Right atrium auricular region (tissue), 2 donors: ENCODE results near the gene TRAM1L1. TPM values are rescaled to one million over a fixed set of nuclear protein-coding genes. Genes with fewer than 3 reads are reported as not detected.

Experiments
- DNase-seq: peaks from one replicate; pipeline ENCODE4 v3.0.0-alpha.2; 2019; ENCODE audit warnings: low spot score
- H3K27ac ChIP-seq, 2 donors: fragments of 200-600 bp; sonication (generic); 1 replicate in 1 of 2; 2 replicates in 1 of 2; pipeline ENCODE4 v1.5.1; 2016 to 2019
- H3K27me3 ChIP-seq, 2 donors: fragments of 200-600 bp; sonication (generic); one replicate each; pipeline versions ENCODE4 v1.5.1 to v1.6.0; 2017 to 2019
- H3K36me3 ChIP-seq: fragments of 200-600 bp; sonication (generic); one replicate; pipeline ENCODE4 v1.5.1; 2016
- H3K4me1 ChIP-seq, 2 donors: fragments of 200-600 bp; sonication (generic); one replicate each; pipeline versions ENCODE4 v1.5.1 to v1.6.0; 2017 to 2019
- H3K4me3 ChIP-seq, 2 donors: fragments of 200-600 bp; sonication (generic); 1 replicate in 1 of 2; 2 replicates in 1 of 2; pipeline ENCODE4 v1.5.1; 2017 to 2019; ENCODE audit warnings: mild to moderate bottlenecking in 1 of 2, moderate library complexity in 1 of 2
- H3K9me3 ChIP-seq, 2 donors: fragments of 200-600 bp; sonication (generic); one replicate each; pipeline ENCODE4 v1.5.1; 2019
- total RNA-seq, 2 donors: library from RNA; depleted of rRNA; stranded (reverse); fragments of >200 nt; gene quantifications; one replicate each; pipeline ENCODE4 v1.1.0, GENCODE V29; 2016
- TF ChIP-seq, protein P1 (sequence below), 2 donors: fragments of 200-600 bp; sonication (generic); IDR thresholded peaks; one replicate each; pipeline ENCODE4 v1.5.1; 2019; ENCODE audit warnings: antibody characterized with exemption in 2 of 2

TRAM1L1 gene
- total RNA-seq, result under 1 TPM; 0.41 to 0.90 TPM

DNA sequence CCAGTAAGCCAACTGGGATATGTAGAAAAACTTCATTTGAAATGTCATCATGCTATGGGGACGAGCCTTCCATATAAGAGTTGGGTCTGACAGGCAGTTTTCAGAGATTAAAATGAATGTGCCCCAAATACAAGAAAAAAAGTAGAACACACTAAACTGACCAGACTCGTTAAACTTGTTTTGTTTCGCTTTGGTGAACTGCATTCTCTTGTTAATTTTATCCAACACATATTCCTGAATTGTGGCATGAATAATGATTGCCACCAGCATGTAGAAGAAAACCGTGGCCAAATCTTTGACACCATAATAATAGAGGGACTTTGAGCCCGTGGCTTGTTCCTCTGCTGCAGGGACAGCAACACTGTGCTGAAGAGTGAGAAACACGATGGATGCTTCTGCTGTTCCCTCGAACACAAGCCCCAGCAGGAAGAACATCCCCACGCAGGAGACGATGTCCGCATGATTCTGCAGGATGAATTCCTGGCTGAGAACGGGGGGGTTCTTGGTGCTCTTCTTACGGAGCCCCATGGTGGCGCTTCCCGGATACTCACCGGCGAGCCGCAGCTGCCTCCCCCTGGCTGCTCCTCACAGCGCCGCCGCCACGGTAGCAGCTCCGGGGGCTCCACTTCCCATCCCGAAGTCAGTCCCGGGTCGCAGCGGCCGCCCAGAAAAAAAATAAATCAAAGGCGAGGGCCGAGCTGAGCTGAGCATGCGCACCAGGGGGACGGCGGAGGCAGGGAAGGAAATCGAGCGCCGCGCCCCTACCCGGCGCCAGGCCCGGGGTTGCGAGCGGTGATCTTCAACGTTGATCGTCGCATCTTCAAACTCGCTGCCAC, at the start of gene TRAM1L1:
TRAM1L1 (minus strand) TSS at position 711 of the 836 bp plus-strand sequence; CDS start at position 528, 183 bp downstream.
- TF ChIP-seq, protein P1, sequence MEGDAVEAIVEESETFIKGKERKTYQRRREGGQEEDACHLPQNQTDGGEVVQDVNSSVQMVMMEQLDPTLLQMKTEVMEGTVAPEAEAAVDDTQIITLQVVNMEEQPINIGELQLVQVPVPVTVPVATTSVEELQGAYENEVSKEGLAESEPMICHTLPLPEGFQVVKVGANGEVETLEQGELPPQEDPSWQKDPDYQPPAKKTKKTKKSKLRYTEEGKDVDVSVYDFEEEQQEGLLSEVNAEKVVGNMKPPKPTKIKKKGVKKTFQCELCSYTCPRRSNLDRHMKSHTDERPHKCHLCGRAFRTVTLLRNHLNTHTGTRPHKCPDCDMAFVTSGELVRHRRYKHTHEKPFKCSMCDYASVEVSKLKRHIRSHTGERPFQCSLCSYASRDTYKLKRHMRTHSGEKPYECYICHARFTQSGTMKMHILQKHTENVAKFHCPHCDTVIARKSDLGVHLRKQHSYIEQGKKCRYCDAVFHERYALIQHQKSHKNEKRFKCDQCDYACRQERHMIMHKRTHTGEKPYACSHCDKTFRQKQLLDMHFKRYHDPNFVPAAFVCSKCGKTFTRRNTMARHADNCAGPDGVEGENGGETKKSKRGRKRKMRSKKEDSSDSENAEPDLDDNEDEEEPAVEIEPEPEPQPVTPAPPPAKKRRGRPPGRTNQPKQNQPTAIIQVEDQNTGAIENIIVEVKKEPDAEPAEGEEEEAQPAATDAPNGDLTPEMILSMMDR (IDR thresholded peaks at IDR 0.05), result peak in 1 of 2 donors; percentile 38
- no peaks in the 10 kb centered on the region for H3K4me1 ChIP-seq
- H3K27me3 ChIP-seq, result no peaks in the 10 kb centered on the region
- H3K27ac ChIP-seq, result no peak within 1 kb of the TSS
- no peaks in the 10 kb centered on the region for H3K9me3 ChIP-seq
- DNase-seq, result peak; percentile 67
- H3K36me3 ChIP-seq, result no peaks in the 10 kb centered on the region
- peak within 1 kb of the TSS; percentile 45 to 53 for H3K4me3 ChIP-seq

GRCh38 chr4:117134386-117134785, 49.0 kb upstream of the TRAM1L1 start:
- Histone ChIP-seq H3K27me3 (no peaks in the 10 kb centered on the region), H3K9me3 (peaks cover 0 to 11% of the 10 kb centered on the region in 2 donors), H3K27ac (no peak overlapping the region), H3K4me3 (no peak overlapping the region), H3K36me3 (no peaks in the 10 kb centered on the region), H3K4me1 (no peaks in the 10 kb centered on the region)
- TF ChIP-seq, protein P1 (IDR thresholded peaks at IDR 0.05), result peak in 1 of 2 donors; percentile 28
- no peak for DNase-seq

DNA sequence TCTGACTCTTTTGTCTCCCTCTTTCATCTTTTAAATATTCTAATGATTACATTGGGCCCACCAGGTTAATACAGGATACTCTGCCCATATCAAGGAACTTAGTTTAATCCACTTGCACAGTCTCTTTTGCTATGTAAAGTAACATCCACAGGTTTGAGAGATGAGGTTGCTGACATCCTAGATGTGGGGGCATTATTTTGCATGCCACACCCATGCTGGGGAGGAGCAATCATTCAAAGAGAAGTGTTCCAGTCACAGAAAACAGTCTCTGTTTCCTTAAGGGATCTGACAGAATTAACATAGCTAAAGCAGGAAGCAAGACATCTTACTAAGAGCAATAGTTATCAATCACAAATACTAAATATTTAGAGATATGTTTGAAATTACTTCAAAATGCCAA, 11.5 kb upstream of the TRAM1L1 start:
- H3K27me3 ChIP-seq, result no peaks in the 10 kb centered on the region
- H3K27ac ChIP-seq, result no peak overlapping the region
- no peaks in the 10 kb centered on the region for H3K4me1 ChIP-seq
- no peak overlapping the region for H3K4me3 ChIP-seq
- DNase-seq, result no peak
- no peaks in the 10 kb centered on the region for H3K9me3 ChIP-seq
- H3K36me3 ChIP-seq, result no peaks in the 10 kb centered on the region
- TF ChIP-seq, protein P1 (IDR thresholded peaks at IDR 0.05), result no peak

DNA sequence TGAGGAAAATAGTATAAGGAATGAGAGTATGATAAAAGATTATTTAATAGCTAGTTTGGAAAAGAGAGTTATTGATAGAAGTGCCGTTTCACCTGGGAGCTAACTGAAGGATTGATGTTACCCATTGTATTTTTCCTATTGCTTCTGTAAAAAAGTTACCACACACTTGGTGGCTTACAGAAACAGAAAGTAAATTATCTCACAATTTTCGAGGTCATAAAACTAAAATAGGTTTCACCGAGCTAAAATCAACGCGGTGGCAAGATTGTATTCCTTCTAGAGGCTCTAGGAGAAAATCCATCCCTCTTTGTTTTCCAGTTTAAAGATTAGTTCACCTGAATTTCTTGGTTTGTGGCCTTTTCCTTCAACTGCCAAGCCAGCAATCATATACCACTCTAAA, 11.1 kb upstream of the TRAM1L1 start:
- Histone ChIP-seq H3K27ac (no peak overlapping the region), H3K9me3 (no peaks in the 10 kb centered on the region), H3K4me3 (no peak overlapping the region), H3K36me3 (no peaks in the 10 kb centered on the region), H3K4me1 (no peaks in the 10 kb centered on the region), H3K27me3 (no peaks in the 10 kb centered on the region)
- DNase-seq, result no peak
- TF ChIP-seq, protein P1 (IDR thresholded peaks at IDR 0.05), result no peak

GRCh38 chr4:117093571-117093970, 8.2 kb upstream of the TRAM1L1 start:
- TF ChIP-seq, protein P1 (IDR thresholded peaks at IDR 0.05), result no peak
- H3K27me3 ChIP-seq, result no peaks in the 10 kb centered on the region
- no peak overlapping the region for H3K4me3 ChIP-seq
- no peak overlapping the region for H3K27ac ChIP-seq
- H3K9me3 ChIP-seq, result no peaks in the 10 kb centered on the region
- no peaks in the 10 kb centered on the region for H3K4me1 ChIP-seq
- no peak for DNase-seq
- no peaks in the 10 kb centered on the region for H3K36me3 ChIP-seq
